NCI-H82 treated with DMSO at 0.1 percent for 48 hours (cell line): ENCODE data around the gene CLCN3.
A peak's percentile ranks its signal among the peaks of the same experiment; 100 is the strongest.
"Not testable (repeated sequence)": the region's sequence is repeated elsewhere in the genome, so short reads cannot be mapped to it uniquely, and the experiment has no call there.

Source experiments
- DNase-seq: peaks from one replicate; lab custom pipeline; 2025; ENCODE audit not compliant: unreplicated experiment; lab: John Stamatoyannopoulos, UW

The CLCN3 gene

DNA sequence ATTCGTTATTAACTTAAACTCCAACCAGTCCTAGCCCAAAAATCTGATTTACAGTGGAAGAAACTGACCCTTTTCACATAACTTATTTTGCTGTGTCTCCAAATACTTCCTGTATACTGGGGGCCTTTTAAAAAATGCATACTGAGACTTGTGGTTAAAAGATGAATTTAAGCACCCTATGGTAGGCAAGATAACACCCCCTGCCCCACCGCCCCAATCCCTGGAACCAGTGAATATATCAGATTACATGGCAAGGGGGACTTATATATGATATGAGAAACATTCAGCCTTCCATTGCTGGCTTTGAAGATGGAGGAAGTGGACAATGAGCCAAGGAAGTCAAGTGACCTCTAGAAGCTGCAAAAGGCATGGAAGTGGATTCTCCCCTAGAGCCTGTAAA, 3.1 kb upstream of the CLCN3 start:
- DNase-seq, result no peak

DNA sequence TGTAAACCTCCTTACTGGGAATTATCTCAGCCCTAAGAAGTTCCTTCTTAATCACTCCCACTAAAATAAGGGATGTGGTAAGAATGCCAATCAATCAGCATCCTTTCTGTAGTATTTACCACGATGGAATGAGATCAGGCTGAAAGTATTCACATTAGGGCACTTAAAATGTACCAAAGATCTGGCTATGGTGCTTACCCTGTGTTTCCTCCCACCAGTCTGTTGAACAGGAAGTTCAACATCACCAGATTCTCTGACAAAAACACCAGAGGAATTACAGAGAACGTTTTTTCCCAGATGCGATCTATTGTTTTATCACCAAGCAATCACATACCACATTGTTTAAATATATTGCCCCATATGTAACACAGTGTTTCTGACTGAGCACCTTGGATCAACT, 2.1 kb upstream of the CLCN3 start:
- DNase-seq, result no peak

DNA sequence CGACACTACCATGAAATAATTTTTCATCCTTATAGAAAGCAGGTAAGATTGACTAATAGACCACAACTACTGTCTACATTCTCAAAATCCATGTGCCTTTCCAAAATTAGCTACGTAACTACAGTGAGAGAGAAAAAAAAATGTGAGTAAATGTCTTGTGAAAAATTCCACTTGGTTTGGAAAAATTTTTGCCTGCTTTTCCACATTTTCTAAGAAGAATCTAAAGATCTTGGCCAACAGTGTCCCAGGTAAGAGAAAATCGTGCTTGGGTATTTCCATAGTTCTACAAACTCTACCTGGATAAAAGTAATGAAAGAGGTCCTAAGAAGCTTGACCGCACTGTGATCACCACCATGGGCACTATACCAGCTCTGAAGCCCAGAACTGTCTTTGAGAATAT, 1.4 kb upstream of the CLCN3 start:
- DNase-seq, result no peak

DNA sequence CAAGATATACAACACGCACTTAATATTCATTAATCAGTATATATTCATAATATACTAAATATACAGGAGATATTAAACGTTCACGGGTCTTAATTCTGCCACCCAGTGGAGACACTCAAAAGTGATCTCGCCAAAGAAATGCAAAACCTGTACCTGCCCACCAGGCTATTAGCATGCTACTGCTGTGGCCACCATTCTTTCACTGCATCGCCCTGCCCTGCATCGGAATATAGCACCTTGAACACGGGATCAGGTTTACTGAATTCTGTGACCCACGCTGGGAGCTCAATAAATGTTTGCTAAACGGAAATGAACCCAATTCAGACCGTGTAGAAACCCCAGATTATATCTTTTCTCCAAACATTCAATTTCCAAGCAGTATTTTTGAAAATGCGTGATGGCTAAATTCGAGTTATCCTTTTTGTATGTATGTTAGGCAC, 840 bp upstream of the CLCN3 start:
- peak; percentile 31 for DNase-seq

DNA sequence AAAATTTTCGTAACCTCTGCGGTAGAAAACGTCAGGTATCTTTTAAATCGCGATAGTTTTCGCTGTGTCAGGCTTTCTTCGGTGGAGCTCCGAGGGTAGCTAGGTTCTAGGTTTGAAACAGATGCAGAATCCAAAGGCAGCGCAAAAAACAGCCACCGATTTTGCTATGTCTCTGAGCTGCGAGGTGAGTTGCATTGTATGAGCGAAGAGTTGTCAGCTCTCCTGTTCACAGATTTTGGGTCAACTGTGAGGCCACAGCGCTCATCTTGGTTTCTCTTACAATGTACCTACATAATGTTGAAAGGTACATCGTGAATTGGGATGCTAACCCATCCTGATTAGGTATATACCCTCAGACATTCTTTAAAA, 486 bp downstream of the CLCN3 start:
- no peak for DNase-seq

DNA sequence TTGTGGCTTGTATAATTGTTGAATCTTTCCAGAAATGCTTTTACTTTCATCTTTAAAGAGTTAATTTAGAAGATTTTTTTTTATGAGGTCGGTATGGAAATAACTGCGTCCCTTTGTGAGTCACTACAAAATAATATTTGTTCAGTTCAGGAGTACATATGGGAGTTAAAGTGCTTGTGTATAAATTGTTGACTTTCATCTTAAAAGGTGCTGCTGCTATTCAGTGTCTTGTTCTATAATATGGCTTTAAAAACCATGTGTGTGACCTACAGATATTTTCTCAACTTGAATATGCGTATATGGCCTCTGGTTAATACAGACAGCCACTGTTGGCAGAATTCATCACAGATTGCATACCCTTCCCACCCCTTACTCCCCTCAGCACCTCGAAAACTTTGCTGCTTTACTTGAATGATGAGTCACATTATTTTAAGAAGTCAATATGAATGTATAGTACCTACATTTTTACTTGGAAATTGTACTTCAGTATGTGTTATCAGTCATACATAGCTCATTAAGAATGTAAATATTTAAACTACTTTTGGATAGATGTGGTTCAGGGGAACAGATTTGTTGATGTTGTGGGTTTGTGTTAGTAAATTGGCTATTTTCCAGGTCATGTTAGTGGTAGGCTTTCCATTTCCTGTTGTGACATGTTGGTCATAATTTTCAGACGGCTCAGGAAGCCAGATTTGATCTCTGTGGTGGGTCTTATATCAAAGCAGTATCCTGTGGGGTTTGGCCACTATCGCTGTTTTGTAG, 1.5 kb downstream of the CLCN3 start:
- DNase-seq, result no peak

DNA sequence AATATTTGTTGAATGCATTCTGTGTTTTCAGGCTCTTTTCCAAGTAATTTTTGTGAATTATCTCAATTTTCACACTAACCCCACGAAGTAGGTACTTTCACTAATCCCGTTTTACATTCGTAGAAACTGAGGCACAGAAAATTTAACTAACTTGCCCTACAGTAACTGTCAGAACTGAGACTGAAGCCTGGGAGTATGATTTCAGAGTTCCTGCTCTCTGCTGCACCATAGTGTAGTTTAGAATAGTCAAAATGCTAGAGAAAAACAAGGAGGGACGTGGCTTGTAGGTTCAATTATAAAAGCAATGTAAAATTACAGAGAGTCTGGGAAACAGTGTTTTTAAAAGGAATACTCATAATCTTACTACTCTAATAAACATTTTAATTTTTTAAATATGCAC, 2.2 kb downstream of the CLCN3 start:
- DNase-seq, result no peak

DNA sequence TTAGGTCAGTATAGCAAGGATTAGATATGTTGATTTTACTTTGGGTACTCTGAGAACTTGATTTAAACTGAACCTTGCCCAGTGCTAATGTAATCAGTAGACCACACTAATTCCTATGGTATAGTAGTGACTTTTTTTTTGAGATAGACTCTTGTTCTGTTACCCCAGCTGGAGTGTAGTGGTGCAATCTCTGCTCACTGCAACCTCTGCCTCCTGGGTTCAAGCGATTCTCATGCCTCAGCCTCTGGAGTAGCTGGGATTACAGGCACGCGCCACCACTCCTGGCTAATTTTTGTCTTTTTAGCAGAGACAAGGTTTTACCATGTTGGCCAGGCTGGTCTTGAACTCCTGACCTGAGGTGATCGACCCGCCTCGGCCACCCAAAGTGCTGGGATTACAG, 3.6 kb downstream of the CLCN3 start:
- not testable (repeated sequence) for DNase-seq

DNA sequence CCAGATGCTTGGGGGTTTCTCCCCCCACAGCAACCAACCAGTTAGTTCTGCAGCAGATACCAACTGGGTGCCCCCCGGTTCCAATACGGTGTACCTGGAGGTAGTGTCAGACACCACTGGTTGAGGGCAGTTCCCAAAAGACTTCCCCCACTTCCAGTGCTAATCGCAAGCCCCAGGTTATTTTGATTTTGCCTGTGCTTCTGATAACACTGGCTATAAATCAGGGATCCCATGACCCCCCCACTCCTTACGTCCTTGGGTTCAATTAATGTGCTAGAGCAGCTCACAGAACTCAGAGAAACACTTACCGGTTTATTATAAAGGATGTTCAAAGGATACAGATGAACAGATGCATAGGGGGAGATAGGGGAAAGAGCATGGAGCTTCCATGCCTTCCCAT, 5.5 kb downstream of the CLCN3 start:
- DNase-seq, result no peak

DNA sequence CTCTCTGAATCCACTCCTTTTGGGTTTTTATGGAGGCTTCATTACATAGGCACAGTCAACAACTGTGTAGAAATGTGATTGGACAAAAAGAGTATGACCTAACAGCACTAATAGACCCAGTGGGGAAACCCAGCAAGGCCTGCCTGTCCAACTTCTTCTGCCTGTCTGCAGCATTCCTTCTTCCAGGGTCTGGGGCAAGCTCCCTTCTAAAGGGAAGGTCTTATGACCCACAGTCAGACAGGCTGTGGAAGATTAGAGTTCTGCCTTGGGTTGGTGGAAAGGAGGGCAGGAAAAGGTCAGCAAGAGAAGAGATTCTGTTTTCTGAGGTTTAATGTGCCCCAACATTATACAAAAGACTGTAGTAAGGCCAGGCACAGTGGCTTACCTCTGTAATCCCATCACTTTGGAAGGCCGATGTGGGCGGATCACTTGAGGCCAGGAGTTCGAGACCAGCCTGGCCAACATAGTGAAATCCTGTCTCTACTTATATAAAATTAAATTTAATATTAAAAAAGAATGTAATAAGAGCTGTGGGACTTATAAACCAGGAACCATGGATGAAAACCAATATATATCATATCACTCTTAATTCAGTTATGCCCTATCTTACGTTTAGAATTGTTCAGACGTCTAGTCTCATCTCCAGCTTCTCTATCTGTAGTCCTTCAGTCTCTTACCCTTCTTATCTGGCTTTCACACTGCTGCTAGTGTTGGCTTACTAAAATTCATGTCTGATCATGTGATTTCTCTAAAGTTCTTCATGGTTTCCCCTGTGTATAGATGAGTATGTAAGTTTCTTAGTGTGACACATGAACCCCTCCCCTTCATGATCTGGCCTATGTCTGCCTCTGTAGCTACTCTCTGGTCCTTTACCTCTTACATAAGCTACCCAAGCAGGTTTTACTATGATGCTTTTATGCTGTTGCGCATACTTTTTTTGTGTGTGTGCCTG, 6.2 kb downstream of the CLCN3 start:
- DNase-seq, result no peak

DNA sequence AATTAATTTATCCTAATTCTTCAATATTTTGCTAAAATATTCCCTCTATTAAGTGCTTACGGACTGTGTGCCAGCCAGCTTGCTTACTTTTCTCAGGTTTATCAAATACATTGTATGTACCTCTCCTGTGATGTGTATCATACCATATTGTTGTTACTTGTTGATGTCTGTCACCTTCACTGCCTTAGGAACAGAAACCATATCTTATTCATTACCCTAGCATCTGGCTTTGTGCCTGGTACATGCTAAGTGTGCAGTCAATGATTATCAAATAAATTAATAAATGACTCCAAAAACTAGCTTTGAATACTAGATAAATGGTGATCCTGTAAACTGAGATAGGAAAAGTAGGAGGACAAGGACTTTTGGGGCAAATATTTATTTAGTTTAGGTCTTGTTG, 6.9 kb downstream of the CLCN3 start:
- DNase-seq, result no peak

DNA sequence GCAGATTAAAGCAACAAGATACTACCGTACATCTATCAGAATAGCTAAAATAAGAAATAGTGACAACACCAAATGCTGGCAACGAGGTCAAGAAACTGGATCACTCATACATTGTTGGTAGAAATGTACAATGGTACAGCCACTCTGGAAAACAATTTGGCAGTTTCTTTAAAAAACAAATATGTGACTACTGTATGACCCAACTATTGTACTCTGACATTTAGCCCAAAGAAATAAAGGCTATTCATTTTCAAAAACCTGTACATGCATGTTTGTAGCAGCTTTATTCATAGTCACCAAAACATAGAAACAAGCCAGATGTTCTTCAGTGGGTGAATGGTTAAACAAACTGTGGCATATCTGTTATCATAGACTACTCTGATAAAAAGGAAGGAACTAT, 8.2 kb downstream of the CLCN3 start:
- DNase-seq, result no peak

DNA sequence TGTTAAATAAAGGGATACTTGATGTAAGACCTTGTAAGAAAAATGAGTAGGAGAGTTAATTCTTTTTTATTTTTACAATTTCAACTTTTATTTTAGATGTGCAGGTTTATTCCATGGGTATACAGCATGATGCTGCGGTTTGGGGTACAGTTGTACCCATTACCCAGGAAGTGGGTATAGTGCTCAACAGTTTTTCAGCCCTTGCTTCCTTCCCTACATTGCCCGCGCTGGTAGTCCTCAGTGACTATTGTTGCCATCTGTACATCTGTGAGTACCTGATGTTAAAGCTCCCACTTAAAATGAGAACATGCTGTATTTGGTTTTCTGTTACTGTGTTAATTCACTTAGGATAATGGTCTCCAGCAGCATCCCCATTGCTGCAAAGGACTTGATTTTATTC, 9.7 kb downstream of the CLCN3 start:
- DNase-seq, result no peak

DNA sequence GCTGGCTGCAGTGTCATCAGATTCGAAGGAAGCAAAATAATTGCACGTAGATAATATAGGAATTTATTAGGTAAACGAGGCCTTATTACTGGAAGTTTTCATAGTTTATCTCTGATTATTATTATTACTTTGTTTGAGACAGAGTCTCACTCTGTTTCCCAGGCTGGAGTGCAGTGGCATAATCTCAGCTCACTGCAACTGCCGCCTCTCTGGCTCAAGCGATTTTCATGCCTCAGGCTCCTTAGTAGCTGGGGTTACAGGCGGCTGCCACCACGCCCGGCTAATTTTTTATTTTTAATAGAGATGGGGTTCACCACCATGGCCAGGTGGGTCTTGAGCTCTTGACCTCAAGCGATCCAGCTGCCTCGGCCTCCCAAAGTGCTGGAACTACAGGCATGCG, 12.5 kb downstream of the CLCN3 start:
- no peak for DNase-seq

DNA sequence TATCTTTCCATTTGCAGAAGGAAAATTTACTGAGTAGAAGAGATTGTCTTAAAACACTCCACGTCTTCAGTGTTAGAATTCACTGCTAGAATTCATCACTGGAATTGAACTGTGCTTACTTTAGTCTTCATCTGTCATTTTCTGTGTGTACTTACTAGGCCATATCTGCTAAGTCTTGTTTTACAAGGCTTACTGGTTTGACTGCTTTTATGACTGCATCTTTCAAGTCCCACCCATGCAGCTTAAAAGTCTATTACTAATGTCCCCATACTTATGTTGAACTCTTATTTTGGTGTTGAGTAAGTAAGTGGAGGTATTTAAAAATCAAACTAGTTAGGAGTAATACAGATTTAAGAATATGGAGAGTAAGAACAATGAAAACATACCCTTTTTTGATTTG, 14.6 kb downstream of the CLCN3 start:
- DNase-seq, result no peak

DNA sequence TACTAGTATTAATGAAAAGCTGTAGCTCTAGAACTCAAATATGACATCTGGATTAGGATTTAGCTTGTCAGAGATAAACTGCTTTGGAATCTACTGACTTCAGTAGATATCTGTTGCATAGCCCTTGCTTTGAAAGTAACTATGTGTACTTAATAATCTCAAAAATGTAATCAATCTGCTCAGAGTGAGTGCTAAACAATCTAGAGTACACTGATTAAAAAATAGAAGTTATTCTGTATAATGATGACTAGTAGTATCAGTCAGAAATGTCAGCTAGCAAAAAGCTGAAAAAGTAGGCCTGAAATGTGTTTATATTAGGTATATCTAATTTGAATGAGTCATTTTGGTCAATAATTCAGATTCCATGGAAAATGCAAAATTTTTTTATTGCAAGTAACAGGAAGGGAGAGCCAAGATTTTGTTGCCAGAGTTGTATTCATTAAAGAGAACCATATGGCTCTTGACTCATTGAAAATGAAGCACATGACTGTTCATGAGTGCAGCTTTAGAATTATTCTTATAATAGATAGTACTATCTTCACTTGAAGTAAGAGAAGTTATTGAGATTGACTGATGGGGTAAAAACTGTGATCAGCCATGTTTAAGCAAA, 20.0 kb downstream of the CLCN3 start:
- DNase-seq, result no peak

DNA sequence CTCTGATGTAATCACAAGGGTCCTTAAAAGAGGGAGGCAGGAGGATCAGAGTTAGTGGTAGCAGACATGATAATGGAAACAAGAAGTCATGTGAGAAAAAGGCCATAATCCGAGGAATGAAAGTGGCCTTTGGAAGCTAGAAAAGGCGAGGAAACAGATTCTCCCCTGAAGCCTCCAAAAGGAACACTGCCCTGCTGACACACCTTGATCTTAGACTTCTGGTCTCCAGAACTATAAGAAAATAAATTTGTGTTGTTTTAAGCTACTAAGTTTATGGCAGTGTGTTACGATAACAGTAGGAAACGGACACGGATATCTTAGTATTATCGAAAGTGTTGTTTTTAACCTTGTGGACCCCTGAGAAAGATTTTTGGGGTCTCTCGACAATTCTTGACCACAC, 24.4 kb downstream of the CLCN3 start:
- DNase-seq, result no peak

DNA sequence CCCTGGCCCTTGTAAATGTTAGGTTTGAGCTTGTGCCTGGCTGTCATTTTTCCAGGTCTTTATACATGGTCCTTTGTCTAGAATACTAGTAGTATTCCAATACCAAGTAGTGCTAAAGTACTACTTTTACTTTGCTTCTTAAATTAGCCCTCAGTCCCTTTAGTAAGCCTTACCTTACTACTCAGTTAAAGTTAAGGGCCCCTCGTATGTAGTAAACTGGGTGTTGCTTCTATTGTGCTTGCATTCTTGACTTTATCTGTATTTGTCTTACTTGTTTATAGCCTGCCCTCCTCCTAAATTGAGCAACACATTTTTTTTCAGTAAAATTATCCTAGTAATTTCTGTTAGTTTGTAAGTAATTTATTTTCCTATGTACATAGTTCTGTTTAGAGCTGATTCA, 25.2 kb downstream of the CLCN3 start:
- no peak for DNase-seq

DNA sequence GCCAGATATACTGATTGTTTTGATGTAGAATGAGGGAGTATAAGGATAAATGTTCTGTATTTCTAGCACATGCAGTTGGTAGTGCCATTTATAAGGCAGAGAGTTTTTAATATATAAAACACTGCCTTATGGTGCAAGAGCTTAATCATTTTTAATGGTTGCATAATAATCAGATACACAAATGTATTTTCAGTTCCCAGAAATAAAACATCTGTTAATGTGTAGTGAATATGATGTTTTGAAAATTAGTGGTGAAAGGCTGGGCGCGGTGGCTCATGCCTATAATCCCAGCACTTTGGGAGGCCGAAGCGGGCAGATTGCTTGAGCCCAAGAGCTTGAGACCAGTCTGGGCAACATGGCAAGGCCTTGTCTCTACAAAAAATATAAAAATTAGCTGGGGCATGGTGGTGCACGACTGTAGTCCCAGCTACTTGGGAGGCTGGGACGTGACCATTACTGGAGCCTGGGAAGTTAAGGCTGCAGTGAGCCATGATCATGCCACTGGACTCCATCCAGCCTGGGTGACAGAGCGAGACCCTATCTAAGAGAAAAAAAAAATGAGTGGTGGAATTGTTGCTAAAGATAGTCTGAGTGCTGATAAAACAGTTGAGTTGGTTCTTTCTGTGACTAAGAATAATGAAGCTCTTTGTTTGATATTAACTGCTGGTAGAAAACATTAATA, 29.3 kb downstream of the CLCN3 start:
- DNase-seq, result no peak

DNA sequence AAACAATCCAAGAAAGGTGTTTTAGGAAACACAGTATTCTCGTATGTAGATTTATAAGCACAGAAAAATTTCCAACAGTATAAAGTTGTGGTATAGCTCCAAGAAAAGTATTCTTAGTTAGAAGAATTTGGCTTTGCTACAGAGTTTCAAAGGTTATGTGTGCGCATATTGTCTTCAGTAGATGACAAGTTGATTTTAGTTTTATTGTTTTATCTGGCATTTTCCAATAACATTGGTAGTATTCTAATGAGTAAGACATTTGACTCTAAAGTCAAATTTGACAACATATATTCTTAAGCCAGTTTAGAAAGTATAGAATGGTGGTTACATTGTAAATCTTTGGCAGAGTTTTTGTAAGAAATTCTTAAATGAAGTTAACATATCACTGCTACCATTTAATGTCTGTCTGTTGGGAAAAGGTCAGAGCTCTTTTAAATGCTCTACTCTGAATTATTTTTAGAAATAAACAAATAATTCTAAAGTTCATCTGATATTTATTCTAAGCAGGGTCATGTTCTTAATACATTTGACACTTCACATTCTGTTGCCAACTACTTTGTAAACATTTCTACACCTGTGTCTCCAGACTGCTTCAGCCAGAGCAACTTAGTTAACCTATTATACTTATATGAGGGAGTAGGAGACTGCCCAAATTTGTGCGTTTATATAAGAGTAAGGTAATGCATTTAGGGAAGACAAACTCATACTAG, 30.0 kb downstream of the CLCN3 start:
- DNase-seq, result no peak

DNA sequence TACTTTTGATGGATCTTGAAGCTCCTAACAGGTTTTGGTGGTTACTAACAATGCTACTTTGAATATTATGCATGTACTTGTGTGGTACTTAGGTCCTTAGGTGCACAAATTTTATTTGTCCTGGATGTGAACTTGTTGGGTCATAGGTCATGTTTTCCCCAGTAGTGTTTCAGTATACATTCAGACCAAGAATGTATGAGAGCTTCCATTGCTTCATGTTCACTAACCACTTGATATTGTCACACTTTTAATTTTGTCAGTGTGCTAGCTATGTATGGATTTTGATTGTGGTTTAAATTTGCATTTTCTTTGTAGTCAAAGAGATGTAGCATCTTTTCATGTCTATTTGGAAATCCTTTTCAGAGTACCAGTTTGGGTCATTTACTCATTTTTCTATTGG, 32.2 kb downstream of the CLCN3 start:
- no peak for DNase-seq
